Measurements from ENCODE around the gene ADAMTS19. TPM values are rescaled to one million over a fixed set of nuclear protein-coding genes. Genes with fewer than 3 reads are reported as not detected.
"Not testable (repeated sequence)": the region's sequence is repeated elsewhere in the genome, so short reads cannot be mapped to it uniquely, and the experiment has no call there.

ADAMTS19 gene
- total RNA-seq, 4 donors from 2014 or later: 0.42 to 12.0 (median 2.7) TPM; not detected in 1

GRCh38 chr5:129425031-129425430 is 35.1 kb upstream of the ADAMTS19 start:
- H3K4me3 ChIP-seq: no peak overlapping the region
- DNase-seq (ENCODE audit: low spot score in 2 of 2): no peak
- H3K4me1 ChIP-seq: no peaks in the 10 kb centered on the region
- no peak overlapping the region for H3K27ac ChIP-seq
- no peak for TF ChIP-seq EP300 (IDR thresholded peaks at IDR 0.05)
- TF ChIP-seq POLR2A (IDR thresholded peaks at IDR 0.05): no peak
- no peak for TF ChIP-seq CTCF (IDR thresholded peaks at IDR 0.05)
- H3K27me3 ChIP-seq: no peaks in the 10 kb centered on the region
- no peaks in the 10 kb centered on the region for H3K9me3 ChIP-seq
- no peaks in the 10 kb centered on the region for H3K36me3 ChIP-seq

GRCh38 chr5:129426071-129426470 is 34.0 kb upstream of the ADAMTS19 start:
- TF ChIP-seq POLR2A (IDR thresholded peaks at IDR 0.05) (no peak), EP300 (IDR thresholded peaks at IDR 0.05) (no peak), CTCF (IDR thresholded peaks at IDR 0.05) (no peak)
- Histone ChIP-seq H3K4me1 (no peaks in the 10 kb centered on the region), H3K27ac (no peak overlapping the region), H3K4me3 (no peak overlapping the region), H3K9me3 (no peaks in the 10 kb centered on the region), H3K36me3 (no peaks in the 10 kb centered on the region), H3K27me3 (no peaks in the 10 kb centered on the region)
- WGBS, 2 donors: 82 to 96% methylated on average over 1 of the region's 1 CpG
- DNase-seq (ENCODE audit: low spot score in 2 of 2): no peak

- WGBS, 2 donors: 89 to 98% methylated on average over 5 of the region's 5 CpGs
- H3K36me3 ChIP-seq; H3K4me3 ChIP-seq; H3K27me3 ChIP-seq; H3K9me3 ChIP-seq; DNase-seq (ENCODE audit: low spot score in 2 of 2); H3K27ac ChIP-seq; H3K4me1 ChIP-seq: not testable (repeated sequence)
These were observed 31.5 kb upstream of the ADAMTS19 start for GRCh38 chr5:129428636-129429035.

- no peak overlapping the region for H3K4me3 ChIP-seq
- TF ChIP-seq EP300 (IDR thresholded peaks at IDR 0.05) (no peak), CTCF (IDR thresholded peaks at IDR 0.05) (no peak), POLR2A (IDR thresholded peaks at IDR 0.05) (no peak)
- H3K4me1 ChIP-seq: no peaks in the 10 kb centered on the region
- H3K27ac ChIP-seq: no peak overlapping the region
- H3K36me3 ChIP-seq: no peaks in the 10 kb centered on the region
- H3K27me3 ChIP-seq: no peaks in the 10 kb centered on the region
- H3K9me3 ChIP-seq: no peaks in the 10 kb centered on the region
- no peak for DNase-seq (ENCODE audit: low spot score in 2 of 2)
These were observed 28.7 kb upstream of the ADAMTS19 start for GRCh38 chr5:129431406-129431805.

- Histone ChIP-seq H3K27ac (no peak overlapping the region), H3K4me3 (no peak overlapping the region), H3K36me3 (no peaks in the 10 kb centered on the region), H3K4me1 (no peaks in the 10 kb centered on the region), H3K27me3 (no peaks in the 10 kb centered on the region), H3K9me3 (no peaks in the 10 kb centered on the region)
- TF ChIP-seq EP300 (IDR thresholded peaks at IDR 0.05) (no peak), POLR2A (IDR thresholded peaks at IDR 0.05) (no peak), CTCF (IDR thresholded peaks at IDR 0.05) (no peak)
- DNase-seq (ENCODE audit: low spot score in 2 of 2): no peak
- WGBS, 2 donors: 86 to 88% methylated on average over 3 of the region's 3 CpGs
These were observed 21.8 kb upstream of the ADAMTS19 start for GRCh38 chr5:129438322-129438721.

- no peak overlapping the region for H3K4me3 ChIP-seq
- 90 to 92% methylated on average over 6 of the region's 6 CpGs for WGBS, 2 donors
- H3K27ac ChIP-seq: no peak overlapping the region
- DNase-seq (ENCODE audit: low spot score in 2 of 2): no peak
- H3K4me1 ChIP-seq: no peaks in the 10 kb centered on the region
- H3K36me3 ChIP-seq: no peaks in the 10 kb centered on the region
- no peaks in the 10 kb centered on the region for H3K27me3 ChIP-seq
- TF ChIP-seq EP300 (IDR thresholded peaks at IDR 0.05) (no peak), CTCF (IDR thresholded peaks at IDR 0.05) (no peak), POLR2A (IDR thresholded peaks at IDR 0.05) (no peak)
- H3K9me3 ChIP-seq: no peaks in the 10 kb centered on the region
These were observed 19.7 kb upstream of the ADAMTS19 start for GRCh38 chr5:129440424-129440823.

Data from tibial nerve (tissue), 4 donors.